GM12878 (cell line): ENCODE data around the gene RANBP3. TPM values are rescaled to one million over a fixed set of nuclear protein-coding genes. Genes with fewer than 3 reads are reported as not detected.

Experiments used
- FOXK2 ChIP-seq: fragments of 450-650 bp; IDR thresholded peaks from 2 replicates; pipeline ENCODE4 v1.6.1; 2017; ENCODE audit warnings: mild to moderate bottlenecking, moderate library complexity
- FOXM1 ChIP-seq: IDR thresholded peaks from 2 replicates; pipeline ENCODE4 v1.6.1; 2012; ENCODE audit warnings: low read depth, mild to moderate bottlenecking, inconsistent platforms, low read length, moderate library complexity
- HDAC2 ChIP-seq: fragments of 200-600 bp; sonication (generic); IDR thresholded peaks from 2 replicates; pipeline ENCODE4 v1.6.1; 2017
- RELA ChIP-seq: fragments of 450-650 bp; IDR thresholded peaks from 2 replicates; pipeline ENCODE4 v1.8.0; 2014; ENCODE audit warnings: borderline replicate concordance; ENCODE audit not compliant: partially characterized antibody
- SMAD5 ChIP-seq: IDR thresholded peaks from 2 replicates; pipeline ENCODE4 v1.6.1; 2016; ENCODE audit warnings: antibody characterized with exemption, low read depth
- SP1 ChIP-seq: IDR thresholded peaks from one replicate; pipeline ENCODE4 v1.6.1; 2011; ENCODE audit warnings: low read depth, low read length
- SUPT20H ChIP-seq: IDR thresholded peaks from 2 replicates; pipeline ENCODE4 v1.6.1; 2011; ENCODE audit warnings: low read depth, mild to moderate bottlenecking, low read length, moderate library complexity, borderline replicate concordance; ENCODE audit not compliant: control insufficient read depth
- USF2 ChIP-seq: IDR thresholded peaks from 2 replicates; pipeline ENCODE4 v1.6.1; 2011; ENCODE audit warnings: low read depth, low read length, improper control_type of control experiment, borderline replicate concordance
- ZNF687 ChIP-seq: fragments of 450-650 bp; IDR thresholded peaks from 2 replicates; pipeline ENCODE4 v1.6.1; 2017; ENCODE audit warnings: mild to moderate bottlenecking, moderate library complexity
- polyA plus RNA-seq, 11 experiments: library from polyadenylated mRNA; depleted of rRNA in 4 of 11; unstranded in 6 of 11; stranded (reverse) in 5 of 11; fragments of >200 nt; fragmentation: Nextera tagmentation in 4 of 11; fragmentation: Illumina TruSeq in 1 of 11; extraction: Ambion mirVana in 4 of 11; extraction: Trizol in 1 of 11; gene quantifications; 1 replicate in 1 of 11; 2 replicates in 10 of 11; pipeline versions ENCODE4 v1.2.1 to v1.2.3, GENCODE V29; 2011 to 2016; ENCODE audit warnings: inconsistent platforms in 2 of 11, missing spikeins in 2 of 11, low read depth in 1 of 11
- total RNA-seq, 4 experiments: library from RNA; depleted of rRNA in 3 of 4; stranded (reverse); fragments of >200 nt in 3 of 4; fragmentation: Illumina TruSeq in 1 of 4; extraction: Trizol in 1 of 4; gene quantifications; 2 replicates each; pipeline versions ENCODE4 v1.2.1 to v1.2.3, GENCODE V29; 2013 to 2021

Gene RANBP3
- total and polyA plus RNA-seq, 10 of the 15 experiments (the other 5 are each of a cell fraction or from before 2014, with no cell fraction given), result 1.1 to 81.6 (median 60.0) TPM

- TF ChIP-seq SUPT20H (no peak), SP1 (peak; percentile 69), FOXK2 (no peak), HDAC2 (0 out of 2 replicates have a peak, but pooled peaks have one; percentile 60), USF2 (no peak), RELA (peak; percentile 45), ZNF687 (peak; percentile 92), SMAD5 (0 out of 2 replicates have a peak, but pooled peaks have one; percentile 41), FOXM1 (no peak)
These were observed at the start of gene RANBP3 (continued) for GRCh38 chr19:5977785-5978605.
